K562 (cell line): ENCODE results near the gene SLC16A9. TPM values are rescaled to one million over a fixed set of nuclear protein-coding genes. Genes with fewer than 3 reads are reported as not detected.
A peak's percentile ranks its signal among the peaks of the same experiment; 100 is the strongest.

Experiments used
- C11orf30 ChIP-seq: fragments of 450-650 bp; IDR thresholded peaks from 2 replicates; pipeline ENCODE4 v1.6.1; 2016; ENCODE audit warnings: low read depth, mild to moderate bottlenecking
- CEBPB ChIP-seq: fragments of 450-650 bp; IDR thresholded peaks from 2 replicates; pipeline ENCODE4 v1.6.1; 2016; ENCODE audit warnings: missing genetic modification characterization, missing compliant biosample characterization
- KLF16 ChIP-seq: IDR thresholded peaks from 2 replicates; pipeline ENCODE4 v1.6.1; 2016; ENCODE audit warnings: antibody characterized with exemption
- MED1 ChIP-seq: sonication (generic); formaldehyde crosslinking; IDR thresholded peaks from 2 replicates; pipeline ENCODE4 v1.8.1; 2023; ENCODE audit warnings: missing genetic modification reagents, borderline replicate concordance
- NFATC3 ChIP-seq: fragments of 450-650 bp; IDR thresholded peaks from 2 replicates; pipeline ENCODE4 v1.6.1; 2017; ENCODE audit warnings: mild to moderate bottlenecking
- NFE2L1 ChIP-seq: fragments of 450-650 bp; IDR thresholded peaks from 2 replicates; pipeline ENCODE4 v1.6.1; 2016; ENCODE audit warnings: missing genetic modification characterization, low read depth, mild to moderate bottlenecking, missing compliant biosample characterization, moderate library complexity, borderline replicate concordance
- SIN3B ChIP-seq: fragments of 450-650 bp; IDR thresholded peaks from 2 replicates; pipeline ENCODE4 v1.6.1; 2017; ENCODE audit warnings: low read depth, mild to moderate bottlenecking, moderate library complexity
- WHSC1 ChIP-seq: IDR thresholded peaks from one replicate; pipeline ENCODE4 v1.6.1; 2012; ENCODE audit warnings: low read length, control low read depth, inconsistent platforms
- polyA plus RNA-seq, 8 experiments: library from polyadenylated mRNA; depleted of rRNA in 4 of 8; stranded (reverse) in 5 of 8; unstranded in 3 of 8; fragments of >200 nt; fragmentation: Nextera tagmentation in 2 of 8; fragmentation: Illumina TruSeq in 1 of 8; extraction: Ambion mirVana in 2 of 8; extraction: Trizol in 1 of 8; gene quantifications; 2 replicates each; pipeline versions ENCODE4 v1.2.1 to v1.2.3, GENCODE V29; 2011 to 2014; ENCODE audit warnings: inconsistent platforms in 1 of 8, missing spikeins in 1 of 8
- total RNA-seq, 7 experiments: library from RNA; depleted of rRNA in 6 of 7; stranded (reverse); fragments of >200 nt in 6 of 7; fragmentation: Illumina TruSeq in 2 of 7; extraction: Trizol in 2 of 7; gene quantifications; 2 replicates each; pipeline versions ENCODE4 v1.2.1 to v1.2.3, GENCODE V29; 2011 to 2021; ENCODE audit warnings: low replicate concordance in 1 of 7
- TF ChIP-seq, protein P1 (sequence below): fragments of 250-450 bp; sonication (Bioruptor Pico); IDR thresholded peaks from 2 replicates; pipeline ENCODE4 v1.8.0; 2021; ENCODE audit warnings: moderate library complexity, mild to moderate bottlenecking, inconsistent platforms
- TF ChIP-seq, protein P2 (sequence below): sonication (generic); formaldehyde crosslinking; IDR thresholded peaks from 2 replicates; pipeline ENCODE4 v1.9.0; 2022; ENCODE audit warnings: mild to moderate bottlenecking, missing genetic modification reagents
- TF ChIP-seq, protein P3 (sequence below): sonication (generic); formaldehyde crosslinking; IDR thresholded peaks from 2 replicates; pipeline ENCODE4 v1.8.1; 2023; ENCODE audit warnings: mild to moderate bottlenecking, missing genetic modification reagents, moderate library complexity
- TF ChIP-seq, protein P4 (sequence below): fragments of 450-650 bp; IDR thresholded peaks from 2 replicates; pipeline ENCODE4 v1.7.1; 2018; ENCODE audit warnings: mild to moderate bottlenecking, low read depth; ENCODE audit not compliant: partially characterized antibody
- TF ChIP-seq, protein P5 (sequence below): fragments of 250-450 bp; sonication (Bioruptor Pico); IDR thresholded peaks from 2 replicates; pipeline ENCODE4 v1.5.0; 2021; ENCODE audit warnings: mild to moderate bottlenecking, moderate library complexity
- TF ChIP-seq, protein P6 (sequence below): sonication (generic); formaldehyde crosslinking; IDR thresholded peaks from 2 replicates; pipeline ENCODE4 v1.8.0; 2022; ENCODE audit warnings: mild to moderate bottlenecking, low read depth, missing genetic modification reagents

Gene SLC16A9
- total and polyA plus RNA-seq, 9 of the 15 experiments (the other 6 are each of a cell fraction or from before 2014, with no cell fraction given): 0.90 to 6.4 (median 2.1) TPM

DNA sequence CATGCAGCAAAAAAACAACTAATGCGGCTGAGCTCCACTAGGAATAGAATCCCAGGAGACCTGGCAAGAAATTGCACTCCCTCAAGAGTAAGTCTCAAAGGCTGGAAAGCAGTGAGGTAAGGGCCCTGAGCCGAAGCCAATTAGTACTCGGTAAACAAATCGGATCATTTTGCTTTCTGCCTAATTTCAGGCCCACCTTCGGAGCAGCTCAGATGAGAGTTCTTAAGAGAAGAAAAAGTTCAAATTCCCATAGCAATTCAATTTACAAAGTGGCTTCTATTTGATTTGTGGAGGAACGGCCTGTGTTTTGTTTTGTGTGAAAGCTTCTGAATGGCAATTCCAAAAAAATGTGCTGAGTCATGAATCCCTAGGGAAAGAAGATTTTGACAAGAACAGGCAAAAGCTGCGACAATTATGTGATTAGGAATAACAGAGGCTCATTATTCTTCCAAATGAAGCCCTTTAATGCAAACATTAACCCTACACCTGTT lies 60.9 kb downstream of the SLC16A9 start (continued):
- TF ChIP-seq, protein P1, sequence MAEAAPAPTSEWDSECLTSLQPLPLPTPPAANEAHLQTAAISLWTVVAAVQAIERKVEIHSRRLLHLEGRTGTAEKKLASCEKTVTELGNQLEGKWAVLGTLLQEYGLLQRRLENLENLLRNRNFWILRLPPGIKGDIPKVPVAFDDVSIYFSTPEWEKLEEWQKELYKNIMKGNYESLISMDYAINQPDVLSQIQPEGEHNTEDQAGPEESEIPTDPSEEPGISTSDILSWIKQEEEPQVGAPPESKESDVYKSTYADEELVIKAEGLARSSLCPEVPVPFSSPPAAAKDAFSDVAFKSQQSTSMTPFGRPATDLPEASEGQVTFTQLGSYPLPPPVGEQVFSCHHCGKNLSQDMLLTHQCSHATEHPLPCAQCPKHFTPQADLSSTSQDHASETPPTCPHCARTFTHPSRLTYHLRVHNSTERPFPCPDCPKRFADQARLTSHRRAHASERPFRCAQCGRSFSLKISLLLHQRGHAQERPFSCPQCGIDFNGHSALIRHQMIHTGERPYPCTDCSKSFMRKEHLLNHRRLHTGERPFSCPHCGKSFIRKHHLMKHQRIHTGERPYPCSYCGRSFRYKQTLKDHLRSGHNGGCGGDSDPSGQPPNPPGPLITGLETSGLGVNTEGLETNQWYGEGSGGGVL (CRISPR knock-in tag): no peak
- TF ChIP-seq KLF16: no peak
- TF ChIP-seq NFE2L1 (tag): peak; percentile 41; the same call in 1 of the 2 replicates
- no peak for TF ChIP-seq CEBPB (tag)
- no peak for TF ChIP-seq NFATC3
- TF ChIP-seq WHSC1: no peak
- TF ChIP-seq, protein P2, sequence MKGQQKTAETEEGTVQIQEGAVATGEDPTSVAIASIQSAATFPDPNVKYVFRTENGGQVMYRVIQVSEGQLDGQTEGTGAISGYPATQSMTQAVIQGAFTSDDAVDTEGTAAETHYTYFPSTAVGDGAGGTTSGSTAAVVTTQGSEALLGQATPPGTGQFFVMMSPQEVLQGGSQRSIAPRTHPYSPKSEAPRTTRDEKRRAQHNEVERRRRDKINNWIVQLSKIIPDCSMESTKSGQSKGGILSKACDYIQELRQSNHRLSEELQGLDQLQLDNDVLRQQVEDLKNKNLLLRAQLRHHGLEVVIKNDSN (CRISPR knock-in tag): no peak
- TF ChIP-seq, protein P3, sequence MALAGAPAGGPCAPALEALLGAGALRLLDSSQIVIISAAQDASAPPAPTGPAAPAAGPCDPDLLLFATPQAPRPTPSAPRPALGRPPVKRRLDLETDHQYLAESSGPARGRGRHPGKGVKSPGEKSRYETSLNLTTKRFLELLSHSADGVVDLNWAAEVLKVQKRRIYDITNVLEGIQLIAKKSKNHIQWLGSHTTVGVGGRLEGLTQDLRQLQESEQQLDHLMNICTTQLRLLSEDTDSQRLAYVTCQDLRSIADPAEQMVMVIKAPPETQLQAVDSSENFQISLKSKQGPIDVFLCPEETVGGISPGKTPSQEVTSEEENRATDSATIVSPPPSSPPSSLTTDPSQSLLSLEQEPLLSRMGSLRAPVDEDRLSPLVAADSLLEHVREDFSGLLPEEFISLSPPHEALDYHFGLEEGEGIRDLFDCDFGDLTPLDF: no peak
- TF ChIP-seq, protein P4, sequence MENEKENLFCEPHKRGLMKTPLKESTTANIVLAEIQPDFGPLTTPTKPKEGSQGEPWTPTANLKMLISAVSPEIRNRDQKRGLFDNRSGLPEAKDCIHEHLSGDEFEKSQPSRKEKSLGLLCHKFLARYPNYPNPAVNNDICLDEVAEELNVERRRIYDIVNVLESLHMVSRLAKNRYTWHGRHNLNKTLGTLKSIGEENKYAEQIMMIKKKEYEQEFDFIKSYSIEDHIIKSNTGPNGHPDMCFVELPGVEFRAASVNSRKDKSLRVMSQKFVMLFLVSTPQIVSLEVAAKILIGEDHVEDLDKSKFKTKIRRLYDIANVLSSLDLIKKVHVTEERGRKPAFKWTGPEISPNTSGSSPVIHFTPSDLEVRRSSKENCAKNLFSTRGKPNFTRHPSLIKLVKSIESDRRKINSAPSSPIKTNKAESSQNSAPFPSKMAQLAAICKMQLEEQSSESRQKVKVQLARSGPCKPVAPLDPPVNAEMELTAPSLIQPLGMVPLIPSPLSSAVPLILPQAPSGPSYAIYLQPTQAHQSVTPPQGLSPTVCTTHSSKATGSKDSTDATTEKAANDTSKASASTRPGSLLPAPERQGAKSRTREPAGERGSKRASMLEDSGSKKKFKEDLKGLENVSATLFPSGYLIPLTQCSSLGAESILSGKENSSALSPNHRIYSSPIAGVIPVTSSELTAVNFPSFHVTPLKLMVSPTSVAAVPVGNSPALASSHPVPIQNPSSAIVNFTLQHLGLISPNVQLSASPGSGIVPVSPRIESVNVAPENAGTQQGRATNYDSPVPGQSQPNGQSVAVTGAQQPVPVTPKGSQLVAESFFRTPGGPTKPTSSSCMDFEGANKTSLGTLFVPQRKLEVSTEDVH: no peak
- TF ChIP-seq, protein P5, sequence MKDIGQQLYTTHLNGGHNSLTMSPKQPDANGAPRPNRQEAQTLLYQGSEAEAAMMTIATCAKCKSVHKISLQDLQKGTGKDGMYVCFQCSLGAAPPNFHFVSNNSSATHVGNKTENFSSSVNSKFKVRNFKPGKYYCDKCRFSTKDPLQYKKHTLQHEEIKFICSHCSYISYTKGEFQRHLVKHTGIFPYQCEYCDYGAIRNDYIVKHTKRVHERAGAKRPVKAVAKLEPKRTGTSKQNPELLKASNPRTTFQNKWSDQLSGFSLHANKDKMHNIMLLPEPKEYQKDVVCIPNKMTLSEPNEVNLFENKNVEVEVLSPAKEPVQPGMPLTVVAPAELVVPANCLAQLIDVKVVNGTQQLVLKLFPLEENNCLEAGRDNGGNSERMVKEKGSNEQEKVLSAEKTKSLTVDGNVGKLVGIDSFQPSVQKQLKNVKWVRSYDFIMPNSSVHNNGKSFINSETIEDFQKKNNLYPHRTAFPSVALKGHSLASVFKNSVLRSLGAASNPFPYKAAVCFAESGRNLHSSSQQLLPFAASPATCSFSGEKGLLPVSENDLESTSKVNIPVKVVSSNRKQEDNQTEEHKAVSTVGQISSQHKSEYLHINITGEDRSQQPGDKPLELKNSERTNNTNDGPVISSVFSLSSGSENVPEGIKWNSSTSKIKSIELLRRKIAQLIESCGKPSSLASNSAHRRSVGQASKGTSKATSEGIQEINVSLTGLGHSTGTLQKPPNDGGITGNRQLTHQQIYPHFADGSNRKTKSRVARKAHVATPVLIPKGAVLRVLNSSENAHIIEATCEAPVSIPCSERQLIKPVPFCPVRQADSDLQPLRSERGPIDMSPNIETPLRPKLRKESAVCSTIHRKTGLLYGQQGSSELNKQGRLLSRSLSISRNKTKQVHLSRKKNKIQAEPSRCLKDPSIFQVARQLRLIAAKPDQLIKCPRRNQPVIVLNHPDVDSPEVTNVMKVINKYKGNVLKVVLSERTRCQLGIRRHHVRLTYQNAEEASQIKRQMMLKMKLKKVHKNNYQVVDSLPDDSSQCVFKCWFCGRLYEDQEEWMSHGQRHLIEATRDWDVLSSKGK (CRISPR knock-in tag): no peak
- TF ChIP-seq, protein P6, sequence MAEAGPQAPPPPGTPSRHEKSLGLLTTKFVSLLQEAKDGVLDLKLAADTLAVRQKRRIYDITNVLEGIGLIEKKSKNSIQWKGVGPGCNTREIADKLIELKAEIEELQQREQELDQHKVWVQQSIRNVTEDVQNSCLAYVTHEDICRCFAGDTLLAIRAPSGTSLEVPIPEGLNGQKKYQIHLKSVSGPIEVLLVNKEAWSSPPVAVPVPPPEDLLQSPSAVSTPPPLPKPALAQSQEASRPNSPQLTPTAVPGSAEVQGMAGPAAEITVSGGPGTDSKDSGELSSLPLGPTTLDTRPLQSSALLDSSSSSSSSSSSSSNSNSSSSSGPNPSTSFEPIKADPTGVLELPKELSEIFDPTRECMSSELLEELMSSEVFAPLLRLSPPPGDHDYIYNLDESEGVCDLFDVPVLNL (CRISPR knock-in tag): no peak
- no peak for TF ChIP-seq SIN3B
- TF ChIP-seq MED1: no peak
- TF ChIP-seq C11orf30: peak; percentile 76
